Thyroid gland (tissue), 4 donors: ENCODE results near the gene CLC. TPM values are rescaled to one million over a fixed set of nuclear protein-coding genes. Genes with fewer than 3 reads are reported as not detected.
A peak's percentile ranks its signal among the peaks of the same experiment; 100 is the strongest.

ENCODE experiments used
- DNase-seq, 2 donors: peaks; one replicate each; pipeline ENCODE4 v3.0.0-alpha.2; 2019
- H3K27ac ChIP-seq, 3 donors: fragments of 200-600 bp; sonication (generic); 1 replicate in 2 of 3; 2 replicates in 1 of 3; pipeline ENCODE4 v1.5.1; 2016 to 2019; ENCODE audit warnings: mild to moderate bottlenecking in 1 of 3, moderate library complexity in 1 of 3
- H3K27me3 ChIP-seq: fragments of 200-600 bp; sonication (generic); one replicate; pipeline ENCODE4 v1.5.1; 2019
- H3K36me3 ChIP-seq, 2 donors: fragments of 200-600 bp; sonication (generic); one replicate each; pipeline ENCODE4 v1.5.1; 2016 to 2019
- H3K4me1 ChIP-seq, 2 donors: fragments of 200-600 bp; sonication (generic); one replicate each; pipeline ENCODE4 v1.5.1; 2017 to 2019
- H3K4me3 ChIP-seq, 3 donors: fragments of 200-600 bp; sonication (generic); replicated peaks in 1 of 3; 1 replicate in 2 of 3; 2 replicates in 1 of 3; pipeline ENCODE4 v1.5.1; 2016; ENCODE audit warnings: mild to moderate bottlenecking in 1 of 3
- H3K9me3 ChIP-seq: fragments of 200-600 bp; sonication (generic); one replicate; pipeline ENCODE4 v1.5.1; 2017
- POLR2A ChIP-seq, 2 donors: fragments of 450-650 bp; IDR thresholded peaks; one replicate each; pipeline ENCODE4 v1.6.1; 2017; ENCODE audit warnings: antibody characterized with exemption in 2 of 2, mild to moderate bottlenecking in 2 of 2, moderate library complexity in 1 of 2
- WGBS, 2 donors: methylation state at CpG; one replicate each; pipeline ENCODE4 v1.1.5; 2017; 5-methylcytosine and 5-hydroxymethylcytosine counted together
- intact Hi-C: fragments of 100-400 bp; cut with DNase I; formaldehyde crosslinking; loops from one replicate; pipeline ENCODE4 v1.15.1; 2023
- total RNA-seq, 4 donors: library from RNA; depleted of rRNA; stranded (reverse); fragments of >200 nt; gene quantifications; one replicate each; pipeline ENCODE4 v1.2.3, GENCODE V29; 2016
- TF ChIP-seq, protein P1 (sequence below), 6 experiments: fragments of 200-600 bp in 3 of 6; fragments of 450-650 bp in 3 of 6; sonication (generic) in 3 of 6; IDR thresholded peaks; one replicate each; pipeline ENCODE4 v1.5.1; 2016 to 2019; ENCODE audit warnings: antibody characterized with exemption in 6 of 6, mild to moderate bottlenecking in 2 of 6, inconsistent platforms in 1 of 6, moderate library complexity in 1 of 6

CLC gene
- not detected for total RNA-seq

- H3K27ac ChIP-seq, result no peak within 1 kb of the TSS
- intact Hi-C loops, result no loop called here
- no peaks in the 10 kb centered on the region for H3K36me3 ChIP-seq
- no peaks in the 10 kb centered on the region for H3K4me1 ChIP-seq
- WGBS, 2 donors, result 41 to 55% methylated on average over 3 of the region's 3 CpGs
- no peaks in the 10 kb centered on the region for H3K27me3 ChIP-seq
- no peak for TF ChIP-seq POLR2A (IDR thresholded peaks at IDR 0.05)
- TF ChIP-seq, protein P1, sequence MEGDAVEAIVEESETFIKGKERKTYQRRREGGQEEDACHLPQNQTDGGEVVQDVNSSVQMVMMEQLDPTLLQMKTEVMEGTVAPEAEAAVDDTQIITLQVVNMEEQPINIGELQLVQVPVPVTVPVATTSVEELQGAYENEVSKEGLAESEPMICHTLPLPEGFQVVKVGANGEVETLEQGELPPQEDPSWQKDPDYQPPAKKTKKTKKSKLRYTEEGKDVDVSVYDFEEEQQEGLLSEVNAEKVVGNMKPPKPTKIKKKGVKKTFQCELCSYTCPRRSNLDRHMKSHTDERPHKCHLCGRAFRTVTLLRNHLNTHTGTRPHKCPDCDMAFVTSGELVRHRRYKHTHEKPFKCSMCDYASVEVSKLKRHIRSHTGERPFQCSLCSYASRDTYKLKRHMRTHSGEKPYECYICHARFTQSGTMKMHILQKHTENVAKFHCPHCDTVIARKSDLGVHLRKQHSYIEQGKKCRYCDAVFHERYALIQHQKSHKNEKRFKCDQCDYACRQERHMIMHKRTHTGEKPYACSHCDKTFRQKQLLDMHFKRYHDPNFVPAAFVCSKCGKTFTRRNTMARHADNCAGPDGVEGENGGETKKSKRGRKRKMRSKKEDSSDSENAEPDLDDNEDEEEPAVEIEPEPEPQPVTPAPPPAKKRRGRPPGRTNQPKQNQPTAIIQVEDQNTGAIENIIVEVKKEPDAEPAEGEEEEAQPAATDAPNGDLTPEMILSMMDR (IDR thresholded peaks at IDR 0.05), result no peak
- DNase-seq, result no peak
- H3K4me3 ChIP-seq, result no peak within 1 kb of the TSS
- H3K9me3 ChIP-seq, result no peaks in the 10 kb centered on the region
These were observed at the start of gene CLC for GRCh38 chr19:39737891-39738290. Gene CLC (minus strand): TSS chr19:39738029. CDS start chr19:39737952, 77 bp downstream.

GRCh38 chr19:39780894-39781293 is 43.1 kb upstream of the CLC start:
- no peaks in the 10 kb centered on the region for H3K27me3 ChIP-seq
- no peak for DNase-seq
- TF ChIP-seq, protein P1 (IDR thresholded peaks at IDR 0.05), result no peak
- no peak for TF ChIP-seq POLR2A (IDR thresholded peaks at IDR 0.05)
- WGBS, 2 donors, result 88 to 92% methylated on average over 3 of the region's 3 CpGs
- H3K36me3 ChIP-seq, result no peaks in the 10 kb centered on the region
- intact Hi-C loops, result no loop called here
- no peak overlapping the region for H3K4me3 ChIP-seq
- no peaks in the 10 kb centered on the region for H3K4me1 ChIP-seq
- no peak overlapping the region for H3K27ac ChIP-seq
- H3K9me3 ChIP-seq, result no peaks in the 10 kb centered on the region

GRCh38 chr19:39778763-39779162 is 40.9 kb upstream of the CLC start, which contains the start of gene LEUTX:
Gene LEUTX (plus strand): TSS chr19:39778854. CDS start chr19:39778921, 67 bp downstream.
- Histone ChIP-seq H3K4me3 (no peak within 1 kb of the TSS), H3K27me3 (no peaks in the 10 kb centered on the region), H3K9me3 (no peaks in the 10 kb centered on the region), H3K27ac (no peak within 1 kb of the TSS), H3K36me3 (no peaks in the 10 kb centered on the region), H3K4me1 (no peaks in the 10 kb centered on the region)
- 69 to 88% methylated on average over 4 of the region's 4 CpGs for WGBS, 2 donors
- TF ChIP-seq, protein P1 (IDR thresholded peaks at IDR 0.05), result no peak
- TF ChIP-seq POLR2A (IDR thresholded peaks at IDR 0.05), result no peak
- no peak for DNase-seq
- intact Hi-C loops, result no loop called here

- Histone ChIP-seq H3K4me3 (no peak overlapping the region), H3K36me3 (no peaks in the 10 kb centered on the region), H3K27ac (peak overlapping the region in 2 of 3 donors; percentile 27 to 35), H3K4me1 (peaks cover 11 to 12% of the 10 kb centered on the region in 2 donors), H3K27me3 (no peaks in the 10 kb centered on the region), H3K9me3 (no peaks in the 10 kb centered on the region)
- TF ChIP-seq, protein P1 (IDR thresholded peaks at IDR 0.05), result no peak
- no peak for TF ChIP-seq POLR2A (IDR thresholded peaks at IDR 0.05)
- no peak for DNase-seq
- intact Hi-C loops, result no loop called here
- 34 to 39% methylated on average over 4 of the region's 4 CpGs for WGBS, 2 donors
These were observed 31.0 kb upstream of the CLC start for GRCh38 chr19:39768786-39769185.

DNA sequence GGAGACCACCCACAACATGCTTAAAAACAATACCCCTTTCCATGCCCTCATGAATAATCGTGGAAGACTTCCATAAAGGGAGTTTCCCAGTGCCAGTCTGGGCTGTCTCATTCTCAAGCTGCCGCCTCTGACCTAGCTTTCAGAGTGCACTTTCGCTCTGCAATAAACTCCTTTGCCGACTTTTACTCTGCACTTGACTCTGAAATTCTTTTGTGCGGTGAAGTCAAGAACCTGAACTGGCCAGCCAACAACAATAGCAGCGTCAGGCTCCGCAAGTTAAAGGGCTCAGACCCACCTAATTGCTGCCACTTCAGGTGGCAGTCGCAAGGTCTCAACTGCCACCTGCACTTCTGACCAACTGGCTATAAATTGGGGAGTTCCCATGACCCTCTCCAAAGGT is 30.5 kb upstream of the CLC start:
- H3K4me1 ChIP-seq, result peaks cover 11 to 12% of the 10 kb centered on the region in 2 donors
- no peaks in the 10 kb centered on the region for H3K9me3 ChIP-seq
- DNase-seq, result peak; percentile 61 to 63
- H3K36me3 ChIP-seq, result no peaks in the 10 kb centered on the region
- TF ChIP-seq, protein P1 (IDR thresholded peaks at IDR 0.05), result no peak
- no peak for TF ChIP-seq POLR2A (IDR thresholded peaks at IDR 0.05)
- intact Hi-C loops, result no loop called here
- H3K27ac ChIP-seq, result peak overlapping the region in 2 of 3 donors; percentile 27 to 35
- no peak overlapping the region for H3K4me3 ChIP-seq
- no peaks in the 10 kb centered on the region for H3K27me3 ChIP-seq
- 30 to 34% methylated on average over 8 of the region's 8 CpGs for WGBS, 2 donors
